Measurements from ENCODE around the gene ELMO1.

DNA sequence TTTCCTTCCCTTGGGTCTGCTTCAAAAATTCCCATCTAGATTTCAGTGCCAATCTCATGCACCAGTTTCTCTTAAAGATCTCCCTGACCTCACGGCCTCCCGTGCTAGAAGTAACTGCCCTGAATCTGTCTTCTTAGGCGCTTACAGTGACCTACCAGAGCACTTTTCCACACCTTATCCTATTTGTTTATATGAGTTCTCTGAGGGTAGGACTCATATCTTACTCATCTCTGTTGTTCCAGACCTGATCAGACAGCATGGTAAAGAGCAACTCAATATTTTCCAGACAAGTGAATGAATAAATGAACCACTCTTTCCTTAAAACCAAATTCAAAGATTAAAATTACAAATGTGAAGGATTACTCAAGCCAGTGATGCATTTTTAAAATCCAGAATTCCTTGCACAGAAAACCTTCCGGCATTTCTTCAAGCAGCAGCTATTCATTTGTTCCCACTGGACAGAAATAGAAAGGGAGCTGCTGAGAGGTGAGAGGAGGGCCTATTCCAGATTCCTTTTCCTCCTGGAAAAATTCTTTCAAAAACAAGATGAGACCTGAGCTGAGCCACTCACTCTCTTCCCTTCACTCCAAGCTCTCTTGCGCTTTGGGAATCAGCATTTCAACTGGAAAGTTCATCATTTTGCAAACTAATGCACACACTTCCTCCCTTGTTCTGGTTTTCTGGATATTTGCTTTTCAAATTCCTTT lies 94.6 kb downstream of the ELMO1 start:
- TF ChIP-seq, protein P1, sequence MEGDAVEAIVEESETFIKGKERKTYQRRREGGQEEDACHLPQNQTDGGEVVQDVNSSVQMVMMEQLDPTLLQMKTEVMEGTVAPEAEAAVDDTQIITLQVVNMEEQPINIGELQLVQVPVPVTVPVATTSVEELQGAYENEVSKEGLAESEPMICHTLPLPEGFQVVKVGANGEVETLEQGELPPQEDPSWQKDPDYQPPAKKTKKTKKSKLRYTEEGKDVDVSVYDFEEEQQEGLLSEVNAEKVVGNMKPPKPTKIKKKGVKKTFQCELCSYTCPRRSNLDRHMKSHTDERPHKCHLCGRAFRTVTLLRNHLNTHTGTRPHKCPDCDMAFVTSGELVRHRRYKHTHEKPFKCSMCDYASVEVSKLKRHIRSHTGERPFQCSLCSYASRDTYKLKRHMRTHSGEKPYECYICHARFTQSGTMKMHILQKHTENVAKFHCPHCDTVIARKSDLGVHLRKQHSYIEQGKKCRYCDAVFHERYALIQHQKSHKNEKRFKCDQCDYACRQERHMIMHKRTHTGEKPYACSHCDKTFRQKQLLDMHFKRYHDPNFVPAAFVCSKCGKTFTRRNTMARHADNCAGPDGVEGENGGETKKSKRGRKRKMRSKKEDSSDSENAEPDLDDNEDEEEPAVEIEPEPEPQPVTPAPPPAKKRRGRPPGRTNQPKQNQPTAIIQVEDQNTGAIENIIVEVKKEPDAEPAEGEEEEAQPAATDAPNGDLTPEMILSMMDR (IDR thresholded peaks at IDR 0.05; ENCODE audit: borderline replicate concordance, extremely low read depth, low read length, poor library complexity, severe bottlenecking), result no peak
- TF ChIP-seq EZH2 (IDR thresholded peaks at IDR 0.05; ENCODE audit: borderline replicate concordance, low read depth, low read length, severe bottlenecking), result no peak

Measured in DND-41 (cell line).